Measurements from ENCODE around the gene EEA1. TPM values are rescaled to one million over a fixed set of nuclear protein-coding genes. Genes with fewer than 3 reads are reported as not detected.

EEA1 gene
- total and polyA plus RNA-seq, 10 of the 15 experiments (the other 5 are each of a cell fraction or from before 2014, with no cell fraction given): 5.5 to 40.3 (median 13.5) TPM

GRCh38 chr12:92973614-92974013, 44.5 kb upstream of the EEA1 start:
- ChIA-PET POLR2A (interaction anchor here (0.6 to 2.0 kb wide), 6 partner anchors 14 to 423 kb away, joined by 3 to 8 read pairs (median 6); no protein-coding TSS in a partner anchor), SMC1A (ENCODE audit: uncharacterized antibody, unreplicated experiment) (interaction anchor here (1.2 to 4.0 kb wide), 7 partner anchors 13 to 446 kb away, joined by 3 to 45 read pairs (median 6); partner anchors contain the start of gene EEA1), CTCF (interaction anchor here (6.7 kb wide), 1 partner anchor 13 kb away, joined by 78 read pairs; no protein-coding TSS in a partner anchor), RAD21 (ENCODE audit: unreplicated experiment) (interaction anchor here (1.0 to 3.8 kb wide), 3 partner anchors 13 to 46 kb away, joined by 3 to 32 read pairs (median 4); no protein-coding TSS in a partner anchor)
- no peak overlapping the region for H3K4me3 ChIP-seq
- H3K4me2 ChIP-seq (ENCODE audit: control insufficient read depth, insufficient read depth): peak overlapping the region; percentile 54
- H3K36me3 ChIP-seq (ENCODE audit: control insufficient read depth in 2 of 2, insufficient read depth in 2 of 2, low read length in 1 of 2): no peaks in the 10 kb centered on the region
- H3K9ac ChIP-seq (ENCODE audit: control insufficient read depth, insufficient read depth, low read length): 0 out of 2 replicates have a peak overlapping the region, but pooled peaks have one; percentile 15
- in situ Hi-C loops (cut with MboI) (loop anchor here (25.0 kb wide), 1 partner anchor 1839 kb away; no protein-coding TSS in a partner anchor), intact Hi-C loops (cut with micrococcal nuclease; ENCODE audit: unreplicated experiment) (loop anchor here (2.0 to 5.0 kb wide), 4 partner anchors 13 to 271 kb away; partner anchors contain the start of genes EEA1 and PLEKHG7)
- WGBS (ENCODE audit: insufficient coverage, insufficient replicate concordance, low lambda C conversion rate, missing lambda C conversion rate): 0% methylated on average over 1 of the region's 1 CpG
- peaks cover 10% of the 10 kb centered on the region for H3K9me3 ChIP-seq (replicated peaks; ENCODE audit: control insufficient read depth, insufficient read depth, low read length)
- ATAC-seq (peak; percentile 62), DNase-seq (ENCODE audit: low read depth, low spot score) (peak; percentile 95), FAIRE-seq (peak; percentile 79)
- no peaks in the 10 kb centered on the region for H4K20me1 ChIP-seq (ENCODE audit: control insufficient read depth, insufficient read depth)
- H3K27me3 ChIP-seq (replicated peaks in 1 of 2; ENCODE audit: control insufficient read depth in 2 of 2, insufficient read depth in 2 of 2, low read length in 1 of 2): no peaks in the 10 kb centered on the region
- H3K79me2 ChIP-seq (ENCODE audit: control insufficient read depth, insufficient read depth, low read length): no peaks in the 10 kb centered on the region
- BruUV-seq (replicated peaks): no TSS peak
- H3K4me1 ChIP-seq (ENCODE audit: control insufficient read depth, insufficient read depth, low read length): peaks cover 55% of the 10 kb centered on the region
- H2AFZ ChIP-seq (ENCODE audit: control insufficient read depth, low read depth, low read length): peak overlapping the region; percentile 33
- peak overlapping the region; percentile 91 for H3K27ac ChIP-seq (ENCODE audit: control insufficient read depth, insufficient read depth)
- peak; percentile 69 for TF ChIP-seq NR2C1 (IDR thresholded peaks at IDR 0.05)
- TF ChIP-seq BHLHE40 (IDR thresholded peaks at IDR 0.05; ENCODE audit: borderline replicate concordance in 1 of 2, low read depth in 2 of 2, low read length in 1 of 2): no peak
- no peak for TF ChIP-seq IRF3 (IDR thresholded peaks at IDR 0.05)
- no peak for TF ChIP-seq PBX3 (IDR thresholded peaks at IDR 0.05; ENCODE audit: insufficient replicate concordance, low read depth, low read length)
- no peak for TF ChIP-seq PKNOX1 (IDR thresholded peaks at IDR 0.05)
- no peak for TF ChIP-seq ZNF217 (IDR thresholded peaks at IDR 0.05)
- no peak for TF ChIP-seq YBX1 (IDR thresholded peaks at IDR 0.05)
- TF ChIP-seq NR2F1 (conservative IDR thresholded peaks at IDR 0.05): peak; percentile 76
- TF ChIP-seq EED (IDR thresholded peaks at IDR 0.05; ENCODE audit: low read depth): peak; percentile 42; the same call in 1 of the 2 replicates
- no peak for TF ChIP-seq ZBTB4 (CRISPR knock-in tag; IDR thresholded peaks at IDR 0.05)
- TF ChIP-seq CREB1 (IDR thresholded peaks at IDR 0.05; ENCODE audit: low read depth): 0 out of 2 replicates have a peak, but pooled peaks have one; percentile 43
- no peak for TF ChIP-seq RAD51 (IDR thresholded peaks at IDR 0.05)
- TF ChIP-seq NBN (IDR thresholded peaks at IDR 0.05): peak; percentile 16; the same call in 1 of the 2 replicates
- TF ChIP-seq HSF1 (IDR thresholded peaks at IDR 0.05; ENCODE audit: low read depth, low read length): no peak
- no peak for TF ChIP-seq MYC (IDR thresholded peaks at IDR 0.05; ENCODE audit: insufficient read depth, insufficient read length, insufficient replicate concordance, low read length, severe bottlenecking)
